Stomach smooth muscle (tissue), 2 donors: ENCODE results near the gene AJM1.
A peak's percentile ranks its signal among the peaks of the same experiment; 100 is the strongest.

Experiments used
- H3K27ac ChIP-seq: one replicate; pipeline ENCODE4 v1.7.0; 2013; ENCODE audit warnings: mild to moderate bottlenecking, low read length, inconsistent platforms
- H3K27me3 ChIP-seq, 2 donors: one replicate each; pipeline ENCODE4 v1.7.0; 2013; ENCODE audit warnings: low read length in 2 of 2; ENCODE audit not compliant: insufficient read depth in 2 of 2, control insufficient read depth in 1 of 2
- H3K36me3 ChIP-seq, 2 donors: one replicate each; pipeline ENCODE4 v1.7.0; 2013; ENCODE audit warnings: low read length in 2 of 2; ENCODE audit not compliant: control insufficient read depth in 2 of 2, insufficient read depth in 2 of 2
- H3K4me1 ChIP-seq: one replicate; pipeline ENCODE4 v1.7.0; 2013; ENCODE audit warnings: low read length; ENCODE audit not compliant: control insufficient read depth, insufficient read depth
- H3K4me3 ChIP-seq, 2 donors: one replicate each; pipeline ENCODE4 v1.7.0; 2013; ENCODE audit warnings: low read length in 2 of 2
- H3K9ac ChIP-seq, 2 donors: one replicate each; pipeline ENCODE4 v1.7.0; 2013; ENCODE audit warnings: low read length in 2 of 2, mild to moderate bottlenecking in 1 of 2
- H3K9me3 ChIP-seq, 2 donors: one replicate each; pipeline ENCODE4 v1.7.0; 2013; ENCODE audit warnings: low read length in 2 of 2; ENCODE audit not compliant: control insufficient read depth in 2 of 2
- donor health status: healthy.
- donor health status: Pancreatic carcinoma.

Gene AJM1

GRCh38 chr9:136886610-136887597 is 44.6 kb downstream of the AJM1 start:
- peak overlapping the region; percentile 71 to 74 for H3K9ac ChIP-seq
- peak overlapping the region; percentile 69 to 80 for H3K4me3 ChIP-seq
- no peaks in the 10 kb centered on the region for H3K9me3 ChIP-seq
- H3K4me1 ChIP-seq = peaks cover 29% of the 10 kb centered on the region
- peaks cover 0 to 7% of the 10 kb centered on the region in 2 donors for H3K36me3 ChIP-seq
- H3K27ac ChIP-seq = peak overlapping the region; percentile 41
- H3K27me3 ChIP-seq = no peaks in the 10 kb centered on the region

- Histone ChIP-seq H3K27me3 (no peaks in the 10 kb centered on the region), H3K4me3 (no peak overlapping the region), H3K36me3 (peaks cover 0 to 11% of the 10 kb centered on the region in 2 donors), H3K27ac (no peak overlapping the region), H3K4me1 (peaks cover 19% of the 10 kb centered on the region), H3K9ac (no peak overlapping the region), H3K9me3 (no peaks in the 10 kb centered on the region)
Observed at GRCh38 chr9:136888454-136888853, 46.2 kb downstream of the AJM1 start.

GRCh38 chr9:136889858-136890257 is 47.6 kb downstream of the AJM1 start:
- H3K4me1 ChIP-seq = peaks cover 19% of the 10 kb centered on the region
- no peak overlapping the region for H3K27ac ChIP-seq
- H3K4me3 ChIP-seq = no peak overlapping the region
- no peak overlapping the region for H3K9ac ChIP-seq
- H3K9me3 ChIP-seq = no peaks in the 10 kb centered on the region
- no peaks in the 10 kb centered on the region for H3K27me3 ChIP-seq
- peaks cover 0 to 11% of the 10 kb centered on the region in 2 donors for H3K36me3 ChIP-seq

GRCh38 chr9:136890661-136891060 is 48.4 kb downstream of the AJM1 start:
- no peak overlapping the region for H3K9ac ChIP-seq
- H3K36me3 ChIP-seq = peaks cover 0 to 11% of the 10 kb centered on the region in 2 donors
- no peak overlapping the region for H3K27ac ChIP-seq
- H3K9me3 ChIP-seq = no peaks in the 10 kb centered on the region
- H3K4me3 ChIP-seq = no peak overlapping the region
- no peaks in the 10 kb centered on the region for H3K27me3 ChIP-seq
- H3K4me1 ChIP-seq = peaks cover 15% of the 10 kb centered on the region
